ENCODE results near the gene LRRC70. TPM values are rescaled to one million over a fixed set of nuclear protein-coding genes. Genes with fewer than 3 reads are reported as not detected.
"Not testable (repeated sequence)": the region's sequence is repeated elsewhere in the genome, so short reads cannot be mapped to it uniquely, and the experiment has no call there.

The LRRC70 gene, protein sequence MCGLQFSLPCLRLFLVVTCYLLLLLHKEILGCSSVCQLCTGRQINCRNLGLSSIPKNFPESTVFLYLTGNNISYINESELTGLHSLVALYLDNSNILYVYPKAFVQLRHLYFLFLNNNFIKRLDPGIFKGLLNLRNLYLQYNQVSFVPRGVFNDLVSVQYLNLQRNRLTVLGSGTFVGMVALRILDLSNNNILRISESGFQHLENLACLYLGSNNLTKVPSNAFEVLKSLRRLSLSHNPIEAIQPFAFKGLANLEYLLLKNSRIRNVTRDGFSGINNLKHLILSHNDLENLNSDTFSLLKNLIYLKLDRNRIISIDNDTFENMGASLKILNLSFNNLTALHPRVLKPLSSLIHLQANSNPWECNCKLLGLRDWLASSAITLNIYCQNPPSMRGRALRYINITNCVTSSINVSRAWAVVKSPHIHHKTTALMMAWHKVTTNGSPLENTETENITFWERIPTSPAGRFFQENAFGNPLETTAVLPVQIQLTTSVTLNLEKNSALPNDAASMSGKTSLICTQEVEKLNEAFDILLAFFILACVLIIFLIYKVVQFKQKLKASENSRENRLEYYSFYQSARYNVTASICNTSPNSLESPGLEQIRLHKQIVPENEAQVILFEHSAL
- total RNA-seq: 10.4 TPM

DNA sequence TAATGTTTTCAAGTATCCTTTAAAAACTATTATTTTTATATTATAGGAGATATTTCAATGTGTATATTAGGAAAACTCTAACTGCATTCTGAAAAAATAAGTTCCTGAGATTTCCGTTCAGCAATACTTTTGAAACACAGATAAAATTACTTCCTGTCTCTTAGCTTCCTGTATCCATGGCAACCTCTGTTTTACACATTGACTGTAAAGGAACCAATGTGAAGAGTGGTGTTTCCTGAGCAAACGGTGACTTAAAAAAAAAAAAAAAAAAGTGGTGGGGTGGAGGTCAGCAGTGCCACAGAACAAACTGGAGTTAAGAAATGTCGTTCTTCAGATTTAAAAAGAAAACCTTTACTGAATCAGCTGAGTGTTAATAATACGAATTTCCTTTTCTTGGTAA, at the start of gene LRRC70:
LRRC70 (plus strand) TSS at position 280 of the 400 bp plus-strand sequence. CDS start 620 bp downstream, outside the sequence.
- DNase-seq (ENCODE audit: low spot score) (no peak), ATAC-seq (peak; percentile 45)
- intact Hi-C loops (cut with DNase I): no loop called here

DNA sequence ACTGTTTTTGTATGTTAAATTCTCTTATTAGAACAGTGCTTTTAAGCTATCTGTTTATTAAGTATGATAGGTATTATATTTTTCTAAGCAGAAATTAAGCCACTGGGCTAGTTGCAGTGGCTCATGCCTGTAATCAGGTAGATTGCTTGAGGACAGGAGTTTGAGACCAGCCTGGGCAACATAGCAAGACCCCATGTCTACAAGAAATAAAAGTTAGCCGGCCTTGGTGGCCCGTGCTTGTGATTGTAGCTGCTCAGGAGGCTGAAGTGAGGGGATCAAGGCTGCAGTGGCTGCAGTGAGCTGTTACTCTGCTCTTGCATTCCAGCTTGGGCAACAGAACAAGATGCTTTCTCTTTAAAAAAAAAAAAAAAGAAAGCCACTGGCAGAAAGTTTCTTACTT, 45.0 kb upstream of the LRRC70 start:
- DNase-seq (ENCODE audit: low spot score): no peak
- intact Hi-C loops (cut with DNase I): no loop called here
- ATAC-seq: no peak

DNA sequence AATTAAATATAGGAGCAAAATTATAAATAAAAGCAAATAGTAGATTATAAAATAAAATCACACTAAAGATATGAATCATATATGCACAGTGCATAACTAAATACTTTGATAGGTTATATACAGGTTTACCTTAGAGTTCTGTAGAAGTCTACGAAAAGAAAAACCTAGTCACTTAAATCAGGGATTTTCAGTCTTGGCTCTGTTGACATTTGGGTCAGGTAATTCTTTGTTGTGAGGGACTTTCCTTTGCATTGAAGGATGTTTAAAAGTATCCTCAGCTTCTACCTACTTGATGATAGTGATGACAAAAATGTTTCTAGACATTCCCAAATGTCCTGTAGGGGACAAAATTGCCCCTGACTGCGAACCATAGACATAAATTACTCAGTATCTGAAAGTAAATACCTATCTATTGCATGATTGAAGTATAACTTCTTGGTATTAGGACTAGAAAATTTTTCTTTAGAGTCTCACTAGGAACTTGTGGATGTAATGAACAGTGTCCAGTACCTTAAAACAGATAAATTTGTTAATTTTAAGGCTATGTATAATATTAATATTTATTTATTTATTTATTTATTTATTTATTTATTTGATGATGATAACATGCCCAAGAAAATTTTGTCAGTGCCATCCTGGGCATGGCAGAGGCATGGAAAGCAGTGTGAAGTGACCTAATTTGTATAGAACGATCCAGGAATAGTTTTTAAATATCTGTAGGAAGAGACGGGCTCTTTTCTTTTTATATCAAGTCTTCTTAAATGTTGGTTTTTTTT, 44.0 kb upstream of the LRRC70 start:
- intact Hi-C loops (cut with DNase I): no loop called here
- ATAC-seq: no peak

DNA sequence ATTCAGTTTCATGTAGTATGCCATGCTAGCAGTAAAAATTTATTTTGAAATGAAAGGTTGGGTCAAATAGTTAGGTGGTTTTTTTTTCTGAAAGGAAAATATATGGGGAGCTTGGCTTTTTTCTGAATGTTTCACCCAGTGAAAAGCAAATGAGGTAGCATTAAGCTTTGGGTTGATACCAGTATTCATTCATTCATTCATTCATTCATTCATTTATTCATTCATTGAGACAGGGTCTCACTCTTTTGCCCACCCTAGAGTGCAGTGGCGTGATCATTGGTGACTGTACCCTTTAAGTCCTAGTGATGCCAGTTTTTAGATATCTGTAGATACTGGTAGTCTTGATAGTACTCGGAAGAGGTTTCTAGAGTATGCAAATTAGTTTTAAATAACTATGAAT, 42.4 kb upstream of the LRRC70 start:
- DNase-seq (ENCODE audit: low spot score): no peak
- intact Hi-C loops (cut with DNase I): no loop called here
- no peak for ATAC-seq

More for the DNA sequence above, 44.0 kb upstream of the LRRC70 start:
- no peak for DNase-seq (ENCODE audit: low spot score)

DNA sequence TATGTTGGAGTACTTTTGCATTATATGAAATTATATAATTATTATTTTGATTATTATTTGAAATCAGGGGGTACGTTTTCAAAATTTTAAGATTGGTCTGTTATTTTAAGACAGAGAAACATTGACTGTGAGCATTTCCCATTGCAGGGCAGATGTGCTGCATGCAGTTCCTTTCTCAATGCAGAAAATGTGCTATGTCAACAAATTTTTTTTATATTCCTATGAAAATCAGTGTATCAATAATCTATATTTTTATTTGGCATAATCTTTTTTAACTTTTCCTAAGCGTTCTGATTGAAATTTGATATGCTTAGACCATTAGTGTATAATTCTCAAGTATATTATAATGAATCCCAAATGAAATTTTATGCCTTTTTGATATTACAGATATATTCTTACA, 41.8 kb upstream of the LRRC70 start:
- DNase-seq (ENCODE audit: low spot score): no peak
- intact Hi-C loops (cut with DNase I): no loop called here
- ATAC-seq: no peak

DNA sequence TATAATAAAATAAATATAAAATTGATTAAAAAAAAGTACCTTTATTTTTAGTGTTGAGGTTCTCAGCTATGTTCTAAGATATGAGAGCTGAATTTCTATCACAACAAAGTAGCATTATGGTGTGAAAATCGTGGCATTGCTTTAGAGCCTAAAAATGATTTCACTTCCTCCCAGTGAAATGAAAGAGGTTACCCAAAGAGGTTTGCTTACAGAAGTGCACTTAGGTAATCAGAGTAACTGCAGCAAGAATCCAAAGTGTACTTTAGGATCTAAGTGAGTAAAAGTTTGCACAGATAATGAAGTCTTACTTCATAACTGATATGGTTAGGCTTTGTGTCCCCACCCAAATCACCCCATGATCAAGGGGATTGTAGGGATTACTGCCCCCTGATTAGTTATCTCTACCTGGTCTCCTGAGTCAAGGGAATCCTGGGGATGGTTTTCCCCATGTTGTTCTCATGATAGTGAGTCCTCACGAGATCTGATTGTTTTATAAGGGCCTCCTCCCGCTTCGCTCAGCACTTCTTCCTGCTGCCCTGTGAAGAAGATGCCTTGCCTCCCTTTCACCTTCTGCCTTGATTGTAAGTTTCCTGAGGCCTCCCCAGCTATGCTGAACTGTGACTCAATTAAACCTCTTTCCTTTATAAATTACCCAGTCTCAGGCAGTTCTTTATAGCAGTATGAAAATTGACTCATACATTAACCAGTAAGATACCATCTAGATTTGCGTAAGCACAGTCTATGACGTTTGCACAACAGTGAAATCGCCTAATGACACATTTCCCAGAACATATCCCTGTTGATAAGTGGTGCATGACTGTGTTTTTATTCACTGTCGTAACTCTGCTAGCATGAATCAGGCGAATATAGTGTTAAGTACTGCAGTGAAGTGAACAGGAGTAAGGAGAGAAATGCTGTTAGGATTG, 40.3 kb upstream of the LRRC70 start:
- DNase-seq (ENCODE audit: low spot score) (no peak), ATAC-seq (no peak)
- intact Hi-C loops (cut with DNase I): no loop called here

DNA sequence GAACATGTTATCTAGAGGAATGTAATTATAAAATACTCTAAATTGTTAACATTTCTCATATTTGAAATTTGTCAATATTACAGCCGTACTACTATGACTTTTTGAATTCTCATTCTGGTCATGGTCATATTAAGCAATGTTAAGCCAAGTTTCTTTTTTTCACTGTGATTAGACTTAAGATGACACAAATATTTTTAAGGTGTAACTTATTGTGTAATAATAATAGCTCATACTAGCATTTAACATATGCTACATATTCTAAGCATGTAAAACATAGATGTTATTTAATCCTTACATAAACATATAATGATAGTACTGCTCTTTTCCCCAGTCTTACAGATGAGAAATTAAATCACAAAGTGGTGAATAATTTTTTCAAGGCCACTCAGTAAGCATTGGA, 35.9 kb upstream of the LRRC70 start:
- intact Hi-C loops (cut with DNase I): no loop called here
- no peak for ATAC-seq
- DNase-seq (ENCODE audit: low spot score): no peak

DNA sequence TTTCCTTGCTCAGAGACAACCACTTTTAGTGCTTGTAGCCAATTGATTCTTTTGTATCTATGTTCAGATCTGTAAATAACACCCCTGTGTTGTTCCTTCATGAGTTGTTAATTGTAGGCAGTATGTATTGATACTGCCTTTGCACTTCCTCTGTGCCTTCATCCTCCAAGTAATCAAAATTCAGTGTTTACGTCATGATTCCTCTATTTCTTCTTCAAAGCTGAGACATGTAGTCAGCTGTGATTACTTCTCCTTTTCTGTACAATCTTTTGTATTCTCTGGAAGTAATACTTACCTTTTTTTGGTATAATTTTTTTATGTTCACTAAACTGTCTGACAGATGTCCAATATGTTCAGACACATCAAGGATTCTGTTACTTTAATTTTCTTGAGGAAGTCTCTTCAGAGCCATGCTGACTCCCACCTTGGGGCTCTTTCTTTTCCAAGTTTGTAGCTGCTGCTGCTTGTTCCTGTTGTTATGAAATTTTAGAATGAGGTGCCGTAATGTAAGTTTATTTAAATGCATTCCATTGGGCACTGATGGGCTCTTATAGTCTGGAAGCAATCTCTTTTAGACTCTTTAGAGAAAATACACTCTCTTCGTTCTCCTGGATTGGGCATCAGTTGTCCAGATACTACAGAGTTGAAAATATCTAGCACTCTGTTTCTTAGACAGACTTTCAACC, 30.5 kb upstream of the LRRC70 start:
- DNase-seq (ENCODE audit: low spot score) (no peak), ATAC-seq (peak; percentile 38)
- intact Hi-C loops (cut with DNase I): no loop called here

DNA sequence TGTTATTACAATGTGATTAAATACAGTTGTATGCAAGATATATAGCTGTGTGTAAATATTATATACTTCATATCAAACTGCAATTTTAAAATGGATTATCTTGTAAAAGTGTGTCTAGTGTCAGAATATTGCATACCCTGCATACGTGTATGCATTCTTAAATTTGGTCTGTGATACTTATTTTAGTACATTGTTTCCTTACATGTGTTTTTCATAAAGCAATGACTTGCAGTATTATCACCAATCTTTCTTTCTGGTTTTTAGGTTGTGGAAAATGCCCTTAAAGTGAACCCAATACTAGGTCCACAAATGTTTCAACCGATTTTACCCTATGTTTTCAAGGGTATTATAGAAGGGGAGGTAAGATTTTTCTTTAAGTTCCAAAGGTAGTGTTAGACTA, 28.5 kb upstream of the LRRC70 start:
- intact Hi-C loops (cut with DNase I): no loop called here
- ATAC-seq (no peak), DNase-seq (ENCODE audit: low spot score) (no peak)

DNA sequence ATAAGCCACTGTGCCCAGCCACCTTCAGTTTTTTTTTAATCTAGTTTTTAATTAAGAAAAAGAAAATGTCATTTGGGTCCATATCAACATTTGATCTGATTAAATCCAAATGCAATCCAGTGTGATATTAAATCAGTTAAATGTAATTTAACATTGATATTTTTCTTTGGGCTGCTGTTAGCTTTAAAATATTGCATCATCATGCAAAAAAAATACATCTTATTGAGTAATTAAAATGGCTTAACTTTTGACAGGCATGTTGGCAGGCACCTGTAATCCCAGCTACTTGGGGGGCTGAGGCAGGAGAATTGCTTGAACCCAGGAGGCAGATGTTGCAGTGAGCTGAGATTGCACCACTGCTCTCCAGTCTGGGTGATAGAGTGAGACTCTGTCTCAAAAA, 22.7 kb upstream of the LRRC70 start:
- DNase-seq (ENCODE audit: low spot score) (no peak), ATAC-seq (no peak)
- intact Hi-C loops (cut with DNase I): no loop called here

DNA sequence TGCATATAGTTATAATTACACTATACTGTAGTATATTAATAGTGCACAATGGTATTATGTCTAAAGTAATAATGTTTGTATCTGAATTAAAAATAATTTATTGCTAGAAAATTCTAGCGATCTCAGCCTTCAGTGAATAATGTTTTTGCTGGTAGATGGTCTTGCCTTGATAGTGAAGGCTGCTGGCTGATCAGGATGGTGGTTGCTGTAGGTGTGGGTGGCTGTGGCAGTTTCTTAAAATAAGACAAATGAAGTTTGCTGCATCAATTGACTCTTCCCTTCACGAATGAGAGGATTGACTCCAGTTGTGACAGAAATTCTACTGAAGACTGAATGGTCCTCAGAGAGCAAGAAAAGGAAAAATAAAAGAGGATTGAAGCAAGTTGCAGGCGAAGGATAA, 19.7 kb upstream of the LRRC70 start:
- no peak for DNase-seq (ENCODE audit: low spot score)
- no peak for ATAC-seq
- intact Hi-C loops (cut with DNase I): no loop called here

DNA sequence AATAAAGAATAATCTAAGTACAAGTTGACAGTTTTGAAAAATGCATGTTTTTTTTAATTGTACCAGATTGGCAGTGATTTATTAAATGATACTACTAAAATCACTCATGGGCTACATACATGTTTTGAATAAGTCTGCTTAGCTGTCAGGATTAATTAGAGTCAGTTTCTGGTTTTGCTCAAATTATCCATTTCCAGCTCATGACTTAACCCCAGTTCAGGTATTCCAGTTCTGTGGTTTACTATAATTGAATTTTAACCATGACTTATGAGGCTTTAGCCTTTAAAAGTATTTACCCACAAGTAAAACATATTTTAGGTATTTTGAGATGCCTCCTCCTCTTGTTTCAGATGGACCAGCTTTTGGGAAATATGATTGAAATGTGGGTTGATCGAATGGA, 17.8 kb upstream of the LRRC70 start:
- DNase-seq (ENCODE audit: low spot score): no peak
- intact Hi-C loops (cut with DNase I): no loop called here
- no peak for ATAC-seq

DNA sequence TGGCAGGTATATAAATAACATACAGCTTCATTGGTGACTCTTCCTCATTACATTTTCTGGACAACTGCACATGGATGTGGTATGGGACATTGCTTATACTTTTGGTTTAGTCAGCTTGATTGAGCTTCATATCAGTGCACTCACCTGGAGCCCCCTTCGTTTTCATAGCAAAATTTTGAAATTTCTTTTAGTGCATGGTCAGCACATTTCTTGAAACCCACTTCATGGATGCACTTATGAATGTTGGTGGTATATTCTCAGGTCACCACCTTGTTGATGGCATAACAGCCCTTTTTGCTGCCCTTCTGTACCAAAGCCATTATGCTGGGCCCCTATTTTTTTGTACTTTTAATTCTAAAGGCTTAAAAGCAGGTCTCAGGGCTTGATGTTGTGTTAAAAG, 16.7 kb upstream of the LRRC70 start:
- ATAC-seq (no peak), DNase-seq (ENCODE audit: low spot score) (no peak)
- intact Hi-C loops (cut with DNase I): no loop called here

DNA sequence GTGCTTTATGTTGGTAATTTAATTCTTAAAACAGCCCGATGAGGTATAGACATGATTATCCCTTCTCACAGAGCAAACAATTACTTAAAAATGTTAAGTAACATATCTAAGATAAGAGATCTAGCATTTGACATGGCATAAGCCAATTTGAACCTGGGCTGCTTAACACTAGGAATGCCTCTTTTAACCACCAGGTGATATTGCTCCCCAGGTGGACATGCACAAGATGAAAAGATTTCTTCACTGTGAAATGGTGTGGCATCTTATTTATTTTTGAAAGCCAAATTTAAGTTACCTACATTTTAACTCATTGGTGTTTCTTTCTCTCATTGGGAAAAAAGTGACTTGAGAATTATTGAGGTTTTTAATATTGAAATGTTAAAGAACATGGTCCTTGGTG, 15.8 kb upstream of the LRRC70 start:
- intact Hi-C loops (cut with DNase I): no loop called here

DNA sequence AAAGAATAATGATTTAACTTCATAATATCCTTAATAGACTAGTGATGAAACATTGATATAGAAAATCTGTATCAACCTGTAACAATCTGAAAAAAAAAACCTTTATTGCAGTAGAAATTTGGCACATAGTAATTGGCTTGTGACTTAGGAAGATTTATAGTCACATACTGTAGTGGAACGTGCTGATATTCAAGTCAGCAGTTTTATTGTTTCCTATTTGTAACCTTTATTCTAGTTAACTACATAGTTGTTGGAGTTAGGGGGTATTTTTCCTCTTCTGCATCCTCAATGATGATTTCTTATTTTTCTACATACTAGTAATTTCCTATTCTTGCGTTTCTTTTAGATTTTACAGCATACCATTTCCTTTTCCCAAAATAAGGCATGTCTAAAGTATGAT, 14.5 kb upstream of the LRRC70 start:
- DNase-seq (ENCODE audit: low spot score) (no peak), ATAC-seq (no peak)
- intact Hi-C loops (cut with DNase I): no loop called here

More for the DNA sequence above, 15.8 kb upstream of the LRRC70 start:
- no peak for DNase-seq (ENCODE audit: low spot score)
- no peak for ATAC-seq

DNA sequence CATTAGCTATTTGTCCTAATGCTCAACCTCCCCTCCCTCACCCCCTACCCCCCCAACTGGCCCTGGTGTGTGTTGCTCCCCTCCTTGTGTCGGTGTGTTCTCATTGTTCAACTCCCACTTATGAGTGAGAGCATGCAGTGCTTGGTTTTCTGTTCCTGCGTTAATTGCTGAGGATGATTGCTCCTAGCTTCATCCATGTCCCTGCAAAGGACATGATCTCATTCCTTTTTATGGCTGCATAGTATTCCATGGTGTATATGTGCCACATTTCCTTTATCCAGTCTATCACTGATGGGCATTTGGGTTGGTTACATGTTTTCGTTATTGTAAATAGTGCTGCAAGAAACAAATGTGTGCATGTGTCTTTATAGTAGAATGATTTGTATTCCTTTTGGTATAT, 12.9 kb upstream of the LRRC70 start:
- DNase-seq (ENCODE audit: low spot score); intact Hi-C loops (cut with DNase I); ATAC-seq: not testable (repeated sequence)

DNA sequence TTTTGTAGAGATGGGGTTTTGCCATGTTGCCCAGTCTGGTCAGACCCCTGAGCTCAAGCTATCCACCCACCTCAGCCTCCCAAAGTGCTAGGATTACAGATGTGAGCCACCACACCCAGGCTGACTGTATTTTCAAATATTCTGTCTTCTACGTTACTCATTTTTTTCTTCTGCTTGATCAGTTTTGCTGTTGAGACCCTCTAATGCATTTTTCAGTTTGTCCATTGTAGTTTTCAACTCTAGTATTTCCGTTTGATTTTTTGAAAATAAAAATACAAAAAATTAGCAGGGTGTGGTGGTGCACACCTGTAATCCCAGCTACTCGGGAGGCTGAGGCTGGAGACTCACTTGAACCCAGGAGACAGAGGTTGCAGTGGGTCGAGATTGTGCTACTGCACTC, 10.5 kb upstream of the LRRC70 start:
- no peak for DNase-seq (ENCODE audit: low spot score)
- intact Hi-C loops (cut with DNase I): no loop called here
- no peak for ATAC-seq

DNA sequence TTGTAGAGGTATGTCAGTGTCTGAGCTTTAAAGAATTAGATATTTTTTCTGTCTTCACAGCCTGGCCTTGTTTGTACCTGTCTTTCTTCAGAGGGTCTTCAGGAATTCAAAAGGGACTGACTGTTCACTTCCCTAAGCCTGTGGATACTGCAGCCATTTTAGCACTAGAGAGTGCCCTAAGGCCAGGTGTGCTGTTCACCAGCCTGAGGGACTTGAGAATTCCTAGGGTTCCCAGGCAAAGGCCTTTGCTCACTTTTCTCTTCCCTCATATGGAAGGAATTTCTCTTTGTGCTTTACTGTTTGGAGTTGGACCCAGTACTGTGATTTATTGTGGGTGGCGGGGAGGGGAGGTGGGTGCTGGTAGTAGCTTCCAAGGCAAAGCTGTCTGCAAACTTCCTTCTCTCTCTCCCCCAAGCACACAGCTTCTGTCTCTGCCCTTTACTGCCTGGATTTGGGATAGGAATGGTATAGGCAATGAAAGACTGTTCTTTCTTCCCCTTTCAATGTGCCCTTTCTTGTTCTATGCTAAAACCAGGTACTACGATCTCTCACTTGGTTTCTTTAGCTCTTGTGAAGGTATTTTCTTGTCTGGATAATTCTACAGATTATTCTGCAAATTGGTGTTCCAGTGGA, 9.7 kb upstream of the LRRC70 start:
- no peak for ATAC-seq
- intact Hi-C loops (cut with DNase I): no loop called here
- DNase-seq (ENCODE audit: low spot score): no peak
